HG02870 (cell line): ENCODE measurements around the gene MRPS7.
A peak's percentile ranks its signal among the peaks of the same experiment; 100 is the strongest.
"Not testable (repeated sequence)": the region's sequence is repeated elsewhere in the genome, so short reads cannot be mapped to it uniquely, and the experiment has no call there.

Source experiments
- ATAC-seq: cut with Tn5 transposase; IDR thresholded peaks from one replicate; pipeline ENCODE4 v1.9.1; 2021; ENCODE audit warnings: mild to moderate bottlenecking, moderate library complexity; ENCODE audit not compliant: unreplicated experiment

Gene MRPS7

DNA sequence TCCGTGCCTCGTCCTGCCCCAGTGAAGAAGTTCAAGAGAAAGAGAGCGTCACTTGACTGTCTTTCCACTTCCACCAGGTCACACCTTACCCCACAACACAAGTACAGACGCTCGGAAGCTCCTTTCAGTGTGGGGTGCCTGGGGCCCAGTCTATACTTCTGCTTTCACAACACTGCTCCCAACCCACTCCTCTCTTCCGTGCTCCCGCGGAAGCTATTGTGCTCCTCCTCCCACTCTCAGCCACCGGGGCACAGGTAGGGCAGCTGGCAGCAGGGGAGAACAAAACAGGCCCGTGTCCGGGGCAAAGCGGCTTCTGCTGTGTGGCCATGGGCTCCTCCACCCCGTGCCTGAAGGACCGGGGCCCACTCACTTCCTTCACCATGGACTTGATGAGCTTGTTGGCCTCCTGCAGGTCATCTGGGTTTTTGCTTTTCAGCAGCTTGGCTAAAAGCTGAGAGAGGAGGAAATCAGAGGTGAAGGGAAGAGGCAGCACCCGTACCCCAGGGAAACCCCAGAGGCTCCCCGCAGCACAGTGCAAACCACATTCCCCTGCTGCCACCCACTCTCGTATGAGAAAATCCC lies 19.1 kb upstream of the MRPS7 start:
- no peak for ATAC-seq

- no peak for ATAC-seq
Observed at GRCh38 chr17:75244133-75244866, 17.4 kb upstream of the MRPS7 start.

DNA sequence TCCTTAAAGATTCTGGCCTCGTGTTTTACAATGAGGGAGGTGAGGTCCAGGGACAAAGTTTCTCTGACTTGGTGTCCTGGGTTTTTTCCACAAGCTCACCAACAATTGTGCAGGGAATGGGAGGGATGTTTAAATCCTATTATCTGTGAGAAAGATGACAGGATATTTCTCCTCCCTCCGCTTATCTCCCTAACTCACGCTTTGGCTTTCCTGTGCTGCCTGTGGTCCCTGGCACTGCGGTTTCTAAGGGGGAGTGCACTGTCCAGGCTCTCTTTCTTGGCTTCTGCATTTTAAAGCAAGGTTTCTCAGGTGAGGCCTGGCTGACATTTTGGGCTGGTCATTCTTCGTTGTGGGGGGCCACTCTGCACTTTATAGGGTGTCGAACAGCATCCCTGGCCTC lies 16.7 kb upstream of the MRPS7 start:
- no peak for ATAC-seq

- no peak for ATAC-seq
Observed at GRCh38 chr17:75246404-75246803, 15.3 kb upstream of the MRPS7 start.

- ATAC-seq, result no peak
Observed at GRCh38 chr17:75249564-75249963, 12.1 kb upstream of the MRPS7 start.

- peak; percentile 80 for ATAC-seq
Observed at GRCh38 chr17:75250009-75250471, 11.6 kb upstream of the MRPS7 start.

DNA sequence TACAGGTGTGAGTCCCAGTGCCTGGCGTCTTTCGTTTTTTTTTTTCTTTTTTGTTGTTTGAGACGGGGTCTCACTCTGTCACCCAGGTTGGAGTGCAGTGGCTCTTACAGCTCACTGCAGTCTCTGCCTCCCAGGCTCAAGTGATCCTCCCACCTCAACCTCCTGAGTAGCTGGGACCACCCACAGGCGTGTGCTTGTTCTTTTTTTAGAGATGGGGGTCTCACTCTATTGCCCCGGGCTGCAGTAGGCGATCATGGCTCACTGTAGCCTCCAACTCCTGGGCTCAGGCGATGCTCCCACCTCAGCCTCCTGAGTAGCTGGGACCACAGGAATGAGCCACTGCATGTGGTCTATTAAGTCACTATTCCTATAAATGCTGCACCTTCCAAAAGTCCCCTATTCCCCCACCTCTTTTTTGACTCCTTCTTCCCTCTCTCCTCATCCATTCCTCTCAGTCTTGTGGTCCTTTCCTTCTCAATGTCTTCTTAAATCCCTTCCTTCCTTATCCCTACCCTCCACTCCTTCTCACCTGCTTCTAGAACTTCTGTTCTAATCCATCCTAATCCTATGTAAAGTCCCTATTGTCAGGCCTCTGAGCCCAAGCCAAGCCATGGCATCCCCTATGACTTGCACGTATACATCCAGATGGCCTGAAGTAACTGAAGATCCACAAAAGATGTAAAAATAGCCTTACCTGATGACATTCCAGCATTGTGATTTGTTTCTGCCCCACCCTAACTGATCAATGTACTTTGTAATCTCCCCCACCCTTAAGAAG lies 9.5 kb upstream of the MRPS7 start:
- ATAC-seq, result no peak

GRCh38 chr17:75255954-75256698 lies 5.6 kb upstream of the MRPS7 start:
- ATAC-seq, result not testable (repeated sequence)

DNA sequence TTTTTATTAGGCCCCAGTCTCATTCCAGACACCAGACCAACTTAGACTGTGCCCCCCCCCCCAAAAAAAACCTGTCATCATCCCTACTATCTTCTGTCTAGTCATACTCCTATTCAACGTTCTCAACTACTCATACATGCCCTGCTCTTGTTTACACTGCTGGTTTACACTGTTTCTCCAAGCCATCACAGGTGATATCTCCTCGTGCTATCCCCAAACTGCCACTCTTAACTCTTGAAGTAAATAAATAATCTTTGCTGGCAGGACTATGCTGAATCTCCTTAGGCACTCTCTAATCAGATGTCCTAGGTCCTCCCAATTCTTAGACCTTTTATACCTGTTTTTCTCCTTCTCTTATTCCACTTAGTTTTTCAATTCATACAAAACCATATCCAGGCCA lies 4.5 kb upstream of the MRPS7 start:
- not testable (repeated sequence) for ATAC-seq

- peak; percentile 20 for ATAC-seq
Observed at GRCh38 chr17:75260641-75261335, 891 bp upstream of the MRPS7 start.

DNA sequence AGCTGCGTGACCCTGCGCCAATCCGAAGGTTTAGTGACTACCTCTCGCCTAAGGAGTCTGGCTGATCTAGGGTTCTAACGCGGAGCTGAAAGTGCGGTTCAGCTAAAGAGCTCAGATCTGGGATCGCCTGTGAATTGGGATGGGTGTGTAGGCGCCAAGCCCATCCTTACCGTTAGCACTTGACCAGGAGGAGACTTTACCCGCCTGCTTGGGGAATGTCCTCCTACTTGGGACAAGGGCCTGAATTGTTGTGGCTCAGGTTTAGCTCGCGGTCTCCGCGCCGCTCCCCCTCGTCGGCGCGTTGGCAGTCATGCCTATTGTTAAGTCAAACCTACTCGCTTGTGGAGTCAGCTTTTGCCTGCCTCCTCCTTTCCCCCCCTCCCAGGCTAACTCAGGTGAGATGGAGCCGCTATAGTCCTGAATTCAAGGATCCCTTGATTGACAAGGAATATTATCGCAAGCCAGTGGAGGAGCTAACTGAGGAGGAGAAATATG lies 480 bp downstream of the MRPS7 start:
- ATAC-seq, result peak; percentile 17

DNA sequence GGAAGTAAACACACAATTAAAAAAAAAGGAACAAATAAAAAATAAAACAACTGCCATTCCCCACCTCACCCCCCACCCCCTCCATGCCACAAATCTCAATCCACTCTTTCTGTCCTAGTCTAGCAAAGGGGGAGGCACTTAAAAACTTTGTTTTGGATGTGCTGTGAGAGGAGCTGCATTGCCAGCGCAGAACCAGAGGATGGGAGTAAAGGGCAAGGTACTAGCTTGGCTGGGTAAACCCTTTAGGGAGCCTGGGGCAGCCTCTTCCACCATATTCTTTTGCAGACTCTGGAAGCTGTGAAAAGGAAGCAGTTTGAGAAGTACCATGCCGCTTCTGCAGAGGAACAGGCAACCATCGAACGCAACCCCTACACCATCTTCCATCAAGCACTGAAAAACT lies 1.4 kb downstream of the MRPS7 start:
- ATAC-seq, result no peak

DNA sequence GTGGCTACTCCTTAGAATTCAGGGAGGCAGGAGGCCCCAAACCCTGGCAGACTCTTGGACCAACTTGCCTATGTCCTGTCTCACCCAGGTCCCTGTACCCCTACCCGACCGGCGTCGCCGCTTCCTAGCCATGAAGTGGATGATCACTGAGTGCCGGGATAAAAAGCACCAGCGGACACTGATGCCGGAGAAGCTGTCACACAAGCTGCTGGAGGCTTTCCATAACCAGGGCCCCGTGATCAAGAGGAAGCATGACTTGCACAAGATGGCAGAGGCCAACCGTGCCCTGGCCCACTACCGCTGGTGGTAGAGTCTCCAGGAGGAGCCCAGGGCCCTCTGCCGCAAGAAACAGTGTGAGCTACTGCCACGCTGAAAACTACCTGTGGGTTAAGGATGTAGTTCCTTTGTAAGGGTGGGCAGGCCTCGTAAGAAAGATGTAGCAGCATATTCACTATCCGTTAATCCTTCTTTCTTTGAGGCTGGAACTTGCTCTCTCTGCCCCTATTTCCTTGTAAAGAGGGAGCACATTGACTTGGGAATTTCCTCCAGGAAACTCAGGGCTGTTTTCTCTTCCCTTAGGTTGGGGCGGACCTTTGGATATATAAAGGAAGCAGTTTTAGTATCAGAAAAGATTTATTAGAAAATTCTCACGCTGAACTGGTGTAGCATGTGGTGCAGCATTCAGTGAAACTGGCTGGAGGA lies 4.1 kb downstream of the MRPS7 start:
- no peak for ATAC-seq

DNA sequence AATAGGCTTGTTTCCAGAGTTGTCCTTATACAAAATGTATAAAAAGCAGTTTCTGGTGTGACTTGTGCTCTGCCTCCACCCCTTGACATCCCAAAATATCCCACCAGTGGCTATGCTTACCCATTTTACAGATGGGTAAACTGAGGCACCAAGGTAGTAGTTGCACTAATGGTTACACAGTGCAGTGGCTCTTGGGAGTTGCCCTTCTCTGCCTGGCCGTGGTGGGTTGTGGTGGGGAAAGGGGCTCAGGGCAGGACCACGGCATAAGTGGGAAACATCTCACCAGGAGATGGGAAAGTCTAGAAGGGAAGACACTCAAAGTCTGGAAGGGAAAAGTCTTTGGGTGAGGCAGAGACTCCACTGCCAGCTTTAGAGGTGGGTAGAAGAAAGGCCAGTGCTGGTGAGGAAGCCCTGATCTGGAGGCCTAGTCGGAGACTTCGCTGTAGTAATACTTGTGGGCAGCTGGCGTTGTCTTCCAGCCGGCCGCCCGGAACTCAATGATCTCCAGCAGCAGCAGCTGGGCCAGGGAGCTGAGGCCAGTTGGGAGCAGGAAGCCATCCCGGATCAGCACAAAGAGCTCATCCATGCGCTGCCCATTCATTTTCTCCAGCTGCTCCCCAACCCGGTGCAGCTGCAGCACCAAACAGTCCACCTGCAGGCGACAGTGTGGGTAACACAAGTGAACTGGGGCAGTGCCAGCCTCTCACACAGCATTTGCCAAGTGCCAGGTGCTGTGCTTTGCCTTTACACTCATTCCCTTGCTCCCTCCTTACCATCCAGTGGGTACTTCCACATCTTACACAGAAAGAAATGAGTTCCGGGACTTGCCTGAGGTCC lies 4.9 kb downstream of the MRPS7 start:
- ATAC-seq, result no peak

DNA sequence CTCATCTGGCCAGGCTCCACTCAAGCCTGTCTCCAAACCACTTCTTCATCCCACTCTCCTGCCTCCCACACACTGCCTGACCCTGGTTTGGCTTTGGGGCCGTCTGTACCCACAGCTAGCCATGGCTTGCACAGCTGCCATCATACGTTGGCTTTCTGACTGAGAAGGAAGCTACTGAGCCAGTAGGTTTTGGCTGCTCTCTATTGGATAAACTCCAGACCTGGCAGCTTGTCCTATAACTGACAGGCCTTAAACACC lies 5.4 kb downstream of the MRPS7 start:
- no peak for ATAC-seq

- no peak for ATAC-seq
Observed at GRCh38 chr17:75267411-75268232, 5.9 kb downstream of the MRPS7 start.

DNA sequence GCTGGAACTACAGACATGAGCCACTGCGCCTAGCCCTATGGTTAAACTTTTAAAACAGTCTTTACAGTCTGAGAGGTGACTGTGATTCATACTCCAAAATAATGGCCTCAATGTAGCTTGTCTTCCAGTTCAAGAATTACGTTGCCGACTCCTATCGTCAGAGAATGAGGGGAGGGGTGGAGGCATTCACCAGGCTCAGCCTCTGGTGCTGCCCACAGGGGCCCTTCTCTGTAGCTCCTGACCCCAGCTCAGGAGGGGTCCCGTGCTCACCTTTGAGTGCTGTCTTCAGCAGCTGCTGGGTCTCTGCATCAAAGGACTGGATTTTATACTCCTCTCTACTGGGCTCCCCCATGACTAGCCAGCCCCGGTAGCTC lies 8.2 kb downstream of the MRPS7 start:
- no peak for ATAC-seq

GRCh38 chr17:75270218-75270965 lies 8.7 kb downstream of the MRPS7 start:
- ATAC-seq, result peak; percentile 37
